Caco-2 (cell line): ENCODE results near the gene SIRPB2. TPM values are rescaled to one million over a fixed set of nuclear protein-coding genes. Genes with fewer than 3 reads are reported as not detected.

Experiments
- BruUV-seq: library from RNA; stranded (reverse); fragments of 400-500 nt; replicated peaks from 2 replicates; lab custom pipeline; 2021; lab: Mats Ljungman, UMichigan
- CTCF ChIA-PET: fragments of 300-600 bp; sonication (Branson Sonifier 250); formaldehyde crosslinking; loops from one replicate; lab custom pipeline; 2022; ENCODE audit warnings: antibody characterized with exemption; lab: Charles Lee
- POLR2A ChIA-PET: fragments of 300-600 bp; sonication (Branson Sonifier 250); formaldehyde crosslinking; loops from one replicate; lab custom pipeline; 2022; ENCODE audit warnings: antibody characterized with exemption; lab: Charles Lee
- DNase-seq, 2 experiments: peaks; one replicate each; pipeline versions ENCODE4 v3.0.0 to v3.0.0-alpha.2; 2020 to 2022
- H3K27me3 ChIP-seq: replicated peaks from 2 replicates; pipeline ENCODE4 v1.6.0; 2011; ENCODE audit warnings: low read length; ENCODE audit not compliant: control insufficient read depth, insufficient read depth
- H3K36me3 ChIP-seq: 2 replicates; pipeline ENCODE4 v1.5.1; 2011; ENCODE audit warnings: low read length; ENCODE audit not compliant: control insufficient read depth, insufficient read depth
- H3K4me1 ChIP-seq: fragments of 250-450 bp; sonication (Bioruptor Pico); 2 replicates; pipeline ENCODE4 v1.5.1; 2020; ENCODE audit warnings: mild to moderate bottlenecking
- H3K4me3 ChIP-seq: 2 replicates; pipeline ENCODE4 v1.5.1; 2011; ENCODE audit warnings: low read depth, mild to moderate bottlenecking, control low read depth, low read length
- H3K9me3 ChIP-seq: fragments of 250-450 bp; sonication (Bioruptor Pico); 2 replicates; pipeline ENCODE4 v1.5.1; 2020; ENCODE audit warnings: mild to moderate bottlenecking, moderate library complexity
- H3K27ac Mint-ChIP-seq: one replicate; pipeline ENCODE4 v1.8.0; 2022; ENCODE audit warnings: mixed read lengths; ENCODE audit not compliant: unreplicated experiment
- H3K27me3 Mint-ChIP-seq: one replicate; pipeline ENCODE4 v1.8.0; 2022; ENCODE audit warnings: mixed read lengths; ENCODE audit not compliant: insufficient read depth, unreplicated experiment
- H3K36me3 Mint-ChIP-seq: one replicate; pipeline ENCODE4 v1.8.0; 2022; ENCODE audit warnings: mild to moderate bottlenecking, mixed read lengths; ENCODE audit not compliant: insufficient read depth, unreplicated experiment
- H3K4me1 Mint-ChIP-seq: one replicate; pipeline ENCODE4 v1.8.0; 2022; ENCODE audit warnings: low read depth, mixed read lengths; ENCODE audit not compliant: unreplicated experiment
- H3K4me3 Mint-ChIP-seq: one replicate; pipeline ENCODE4 v1.8.0; 2022; ENCODE audit warnings: mild to moderate bottlenecking, moderate library complexity, mixed read lengths; ENCODE audit not compliant: unreplicated experiment
- H3K9me3 Mint-ChIP-seq: one replicate; pipeline ENCODE4 v1.8.0; 2022; ENCODE audit warnings: mixed read lengths; ENCODE audit not compliant: unreplicated experiment
- CTCF ChIP-seq, 2 experiments: fragments of 200-600 bp in 1 of 2; IDR thresholded peaks; 1 replicate in 1 of 2; 2 replicates in 1 of 2; pipeline versions ENCODE4 v1.5.1 to v1.8.0; 2011 to 2022; ENCODE audit warnings: antibody characterized with exemption in 1 of 2, control low read depth in 1 of 2, inconsistent platforms in 1 of 2, low read depth in 1 of 2, low read length in 1 of 2, mild to moderate bottlenecking in 1 of 2, moderate library complexity in 1 of 2; ENCODE audit not compliant: insufficient read depth in 1 of 2, severe bottlenecking in 1 of 2, unreplicated experiment in 1 of 2
- intact Hi-C: fragments of 100-400 bp; cut with micrococcal nuclease; formaldehyde crosslinking; loops from one replicate; pipeline ENCODE4 v1.10.0; 2022; ENCODE audit not compliant: unreplicated experiment
- total RNA-seq: library from RNA; stranded (reverse); gene quantifications from 2 replicates; pipeline ENCODE4 v1.2.3, GENCODE V29; 2022

The SIRPB2 gene
- total RNA-seq, 1 experiment from 2014 or later = not detected

GRCh38 chr20:1527923-1528322, 36.7 kb upstream of the SIRPB2 start:
- ChIA-PET POLR2A (no interaction called here), CTCF (no interaction called here)
- TF ChIP-seq CTCF (IDR thresholded peaks at IDR 0.05; ENCODE audit: insufficient read depth in 1 of 2, low read depth in 1 of 2, low read length in 1 of 2, severe bottlenecking in 1 of 2, unreplicated experiment in 1 of 2) = no peak
- H3K4me1 Mint-ChIP-seq = no peaks in the 10 kb centered on the region
- no peak overlapping the region for H3K4me3 Mint-ChIP-seq
- H3K27me3 ChIP-seq = no peaks in the 10 kb centered on the region
- H3K27me3 Mint-ChIP-seq = peaks cover 19% of the 10 kb centered on the region
- H3K9me3 ChIP-seq = no peaks in the 10 kb centered on the region
- H3K9me3 Mint-ChIP-seq = no peaks in the 10 kb centered on the region
- H3K36me3 Mint-ChIP-seq = no peaks in the 10 kb centered on the region
- no peak overlapping the region for H3K27ac Mint-ChIP-seq
- intact Hi-C loops = no loop called here
- no peaks in the 10 kb centered on the region for H3K4me1 ChIP-seq
- no peak for DNase-seq
- no peaks in the 10 kb centered on the region for H3K36me3 ChIP-seq
- BruUV-seq = no TSS peak
- no peak overlapping the region for H3K4me3 ChIP-seq

- CTCF ChIA-PET = no interaction called here
- no TSS peak for BruUV-seq
- Histone ChIP-seq H3K4me3 (no peak overlapping the region), H3K9me3 (no peaks in the 10 kb centered on the region), H3K4me1 (no peaks in the 10 kb centered on the region), H3K27me3 (no peaks in the 10 kb centered on the region), H3K36me3 (no peaks in the 10 kb centered on the region)
- H3K27me3 Mint-ChIP-seq = peaks cover 24% of the 10 kb centered on the region
- H3K9me3 Mint-ChIP-seq = no peaks in the 10 kb centered on the region
- no peak for DNase-seq
- POLR2A ChIA-PET = no interaction called here
- H3K36me3 Mint-ChIP-seq = no peaks in the 10 kb centered on the region
- TF ChIP-seq CTCF (IDR thresholded peaks at IDR 0.05; ENCODE audit: insufficient read depth in 1 of 2, low read depth in 1 of 2, low read length in 1 of 2, severe bottlenecking in 1 of 2, unreplicated experiment in 1 of 2) = no peak
- no peak overlapping the region for H3K4me3 Mint-ChIP-seq
- H3K27ac Mint-ChIP-seq = no peak overlapping the region
- intact Hi-C loops = no loop called here
- H3K4me1 Mint-ChIP-seq = no peaks in the 10 kb centered on the region
Measured at GRCh38 chr20:1526896-1527295, 35.7 kb upstream of the SIRPB2 start.

GRCh38 chr20:1526310-1526709, 35.1 kb upstream of the SIRPB2 start:
- Mint-ChIP-seq H3K9me3 (no peaks in the 10 kb centered on the region), H3K4me1 (no peaks in the 10 kb centered on the region), H3K4me3 (no peak overlapping the region), H3K27me3 (peaks cover 30% of the 10 kb centered on the region), H3K27ac (no peak overlapping the region), H3K36me3 (no peaks in the 10 kb centered on the region)
- BruUV-seq = no TSS peak
- no peak overlapping the region for H3K4me3 ChIP-seq
- no peaks in the 10 kb centered on the region; the same call in 1 of the 2 replicates for H3K27me3 ChIP-seq
- no peaks in the 10 kb centered on the region for H3K9me3 ChIP-seq
- DNase-seq = no peak
- ChIA-PET POLR2A (no interaction called here), CTCF (no interaction called here)
- intact Hi-C loops = no loop called here
- H3K36me3 ChIP-seq = no peaks in the 10 kb centered on the region
- TF ChIP-seq CTCF (IDR thresholded peaks at IDR 0.05; ENCODE audit: insufficient read depth in 1 of 2, low read depth in 1 of 2, low read length in 1 of 2, severe bottlenecking in 1 of 2, unreplicated experiment in 1 of 2) = no peak
- no peaks in the 10 kb centered on the region for H3K4me1 ChIP-seq
